ENCODE data around the gene LDHB. TPM values are rescaled to one million over a fixed set of nuclear protein-coding genes. Genes with fewer than 3 reads are reported as not detected.

LDHB gene
- polyA plus RNA-seq, 1 donor from 2014 or later, result 1,039 TPM

- no peak overlapping the region for H3K4me3 ChIP-seq (ENCODE audit: low read length)
- no peak overlapping the region for H3K9ac ChIP-seq (ENCODE audit: low read length)
- H3K27me3 ChIP-seq (ENCODE audit: insufficient read depth, low read depth, low read length), result no peaks in the 10 kb centered on the region
- no peaks in the 10 kb centered on the region for H4K20me1 ChIP-seq (ENCODE audit: insufficient read depth)
- H3K9me2 ChIP-seq (ENCODE audit: insufficient read depth, low read length), result no peaks in the 10 kb centered on the region
- no peaks in the 10 kb centered on the region for H3K36me3 ChIP-seq (ENCODE audit: insufficient read depth, low read length)
- H2AFZ ChIP-seq (ENCODE audit: low read depth, low read length), result no peak overlapping the region
- TF ChIP-seq POLR2AphosphoS5 (IDR thresholded peaks at IDR 0.05), result no peak
- no peak for TF ChIP-seq SMC3 (conservative IDR thresholded peaks at IDR 0.05; ENCODE audit: poor library complexity)
- H3F3A ChIP-seq (ENCODE audit: insufficient read depth, low read length, poor library complexity, severe bottlenecking), result no peaks in the 10 kb centered on the region
- H3K27ac ChIP-seq (ENCODE audit: low read length), result no peak overlapping the region
- no peaks in the 10 kb centered on the region for H3K9me3 ChIP-seq (ENCODE audit: low read length)
- H3K4me2 ChIP-seq (ENCODE audit: low read length), result no peak overlapping the region
- H3K79me2 ChIP-seq (replicated peaks; ENCODE audit: insufficient read depth, low read length), result no peaks in the 10 kb centered on the region
These were observed 14.5 kb upstream of the LDHB start for GRCh38 chr12:21672146-21672545.

DNA sequence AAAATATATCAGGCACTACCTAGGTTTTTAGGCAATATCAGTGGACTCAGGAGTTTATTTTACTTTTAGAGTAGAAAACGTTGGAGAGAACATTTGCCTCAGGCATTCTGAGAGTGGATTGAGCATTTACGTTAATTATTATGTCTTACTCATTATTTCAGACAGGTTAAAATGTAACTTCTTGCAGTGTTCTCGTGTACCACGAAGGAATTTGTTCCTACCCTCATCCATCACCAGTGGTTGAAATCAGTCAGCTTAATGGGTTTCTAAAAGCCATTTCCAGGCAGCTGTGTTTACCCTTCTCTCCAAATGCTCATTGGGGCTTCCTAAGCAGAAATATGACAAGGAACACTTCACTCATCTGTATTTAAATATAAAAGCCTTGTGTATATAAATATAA lies 9.1 kb upstream of the LDHB start:
- Histone ChIP-seq H3K9ac (ENCODE audit: low read length) (no peak overlapping the region), H2AFZ (ENCODE audit: low read depth, low read length) (no peak overlapping the region), H3K27ac (ENCODE audit: low read length) (no peak overlapping the region), H3K36me3 (ENCODE audit: insufficient read depth, low read length) (no peaks in the 10 kb centered on the region), H3F3A (ENCODE audit: insufficient read depth, low read length, poor library complexity, severe bottlenecking) (no peaks in the 10 kb centered on the region), H3K9me2 (ENCODE audit: insufficient read depth, low read length) (no peaks in the 10 kb centered on the region), H4K20me1 (ENCODE audit: insufficient read depth) (no peaks in the 10 kb centered on the region), H3K9me3 (ENCODE audit: low read length) (no peaks in the 10 kb centered on the region), H3K4me2 (ENCODE audit: low read length) (no peak overlapping the region), H3K79me2 (replicated peaks; ENCODE audit: insufficient read depth, low read length) (no peaks in the 10 kb centered on the region), H3K4me3 (ENCODE audit: low read length) (no peak overlapping the region), H3K27me3 (ENCODE audit: insufficient read depth, low read depth, low read length) (no peaks in the 10 kb centered on the region)
- TF ChIP-seq MXI1 (conservative IDR thresholded peaks at IDR 0.05; ENCODE audit: poor library complexity, severe bottlenecking) (no peak), TAF1 (IDR thresholded peaks at IDR 0.05; ENCODE audit: low read depth) (no peak), POLR2AphosphoS5 (IDR thresholded peaks at IDR 0.05) (no peak), SMC3 (conservative IDR thresholded peaks at IDR 0.05; ENCODE audit: poor library complexity) (no peak), EP300 (conservative IDR thresholded peaks at IDR 0.05; ENCODE audit: poor library complexity, severe bottlenecking) (no peak), RAD21 (conservative IDR thresholded peaks at IDR 0.05) (no peak), EZH2 (IDR thresholded peaks at IDR 0.05; ENCODE audit: borderline replicate concordance, insufficient read depth, low read length, poor library complexity, severe bottlenecking) (no peak), CTCF (IDR thresholded peaks at IDR 0.05; ENCODE audit: poor library complexity, severe bottlenecking) (no peak)
- TF ChIP-seq, protein P1, sequence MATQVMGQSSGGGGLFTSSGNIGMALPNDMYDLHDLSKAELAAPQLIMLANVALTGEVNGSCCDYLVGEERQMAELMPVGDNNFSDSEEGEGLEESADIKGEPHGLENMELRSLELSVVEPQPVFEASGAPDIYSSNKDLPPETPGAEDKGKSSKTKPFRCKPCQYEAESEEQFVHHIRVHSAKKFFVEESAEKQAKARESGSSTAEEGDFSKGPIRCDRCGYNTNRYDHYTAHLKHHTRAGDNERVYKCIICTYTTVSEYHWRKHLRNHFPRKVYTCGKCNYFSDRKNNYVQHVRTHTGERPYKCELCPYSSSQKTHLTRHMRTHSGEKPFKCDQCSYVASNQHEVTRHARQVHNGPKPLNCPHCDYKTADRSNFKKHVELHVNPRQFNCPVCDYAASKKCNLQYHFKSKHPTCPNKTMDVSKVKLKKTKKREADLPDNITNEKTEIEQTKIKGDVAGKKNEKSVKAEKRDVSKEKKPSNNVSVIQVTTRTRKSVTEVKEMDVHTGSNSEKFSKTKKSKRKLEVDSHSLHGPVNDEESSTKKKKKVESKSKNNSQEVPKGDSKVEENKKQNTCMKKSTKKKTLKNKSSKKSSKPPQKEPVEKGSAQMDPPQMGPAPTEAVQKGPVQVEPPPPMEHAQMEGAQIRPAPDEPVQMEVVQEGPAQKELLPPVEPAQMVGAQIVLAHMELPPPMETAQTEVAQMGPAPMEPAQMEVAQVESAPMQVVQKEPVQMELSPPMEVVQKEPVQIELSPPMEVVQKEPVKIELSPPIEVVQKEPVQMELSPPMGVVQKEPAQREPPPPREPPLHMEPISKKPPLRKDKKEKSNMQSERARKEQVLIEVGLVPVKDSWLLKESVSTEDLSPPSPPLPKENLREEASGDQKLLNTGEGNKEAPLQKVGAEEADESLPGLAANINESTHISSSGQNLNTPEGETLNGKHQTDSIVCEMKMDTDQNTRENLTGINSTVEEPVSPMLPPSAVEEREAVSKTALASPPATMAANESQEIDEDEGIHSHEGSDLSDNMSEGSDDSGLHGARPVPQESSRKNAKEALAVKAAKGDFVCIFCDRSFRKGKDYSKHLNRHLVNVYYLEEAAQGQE (IDR thresholded peaks at IDR 0.05; ENCODE audit: borderline replicate concordance), result no peak

DNA sequence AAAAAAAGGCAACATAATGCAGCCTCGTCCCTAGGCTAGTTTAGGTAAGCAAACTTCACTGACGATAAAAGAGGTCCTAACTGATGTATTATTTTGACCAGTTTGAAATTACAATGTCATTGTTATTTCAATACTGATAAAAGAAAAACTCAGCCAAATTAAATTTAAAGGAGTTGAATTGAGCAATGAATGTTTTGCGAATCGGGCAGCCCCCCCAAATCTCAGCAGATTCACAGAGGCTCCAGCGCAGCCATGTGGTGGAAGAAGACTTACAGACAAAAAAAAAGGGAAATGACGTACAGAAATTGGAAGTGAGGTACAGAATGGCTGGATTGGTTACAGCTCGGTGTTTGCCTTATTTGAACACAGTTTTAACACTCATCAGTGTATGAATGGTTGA lies 8.2 kb upstream of the LDHB start:
- H3K9me2 ChIP-seq (ENCODE audit: insufficient read depth, low read length), result no peaks in the 10 kb centered on the region

More for the DNA sequence above, 8.2 kb upstream of the LDHB start:
- Histone ChIP-seq H2AFZ (ENCODE audit: low read depth, low read length) (no peak overlapping the region), H3K27me3 (ENCODE audit: insufficient read depth, low read depth, low read length) (no peaks in the 10 kb centered on the region), H3K4me3 (ENCODE audit: low read length) (no peak overlapping the region), H3F3A (ENCODE audit: insufficient read depth, low read length, poor library complexity, severe bottlenecking) (no peaks in the 10 kb centered on the region), H3K79me2 (replicated peaks; ENCODE audit: insufficient read depth, low read length) (no peaks in the 10 kb centered on the region), H3K36me3 (ENCODE audit: insufficient read depth, low read length) (no peaks in the 10 kb centered on the region), H3K27ac (ENCODE audit: low read length) (no peak overlapping the region), H3K4me2 (ENCODE audit: low read length) (no peak overlapping the region), H3K9me3 (ENCODE audit: low read length) (no peaks in the 10 kb centered on the region), H4K20me1 (ENCODE audit: insufficient read depth) (no peaks in the 10 kb centered on the region), H3K9ac (ENCODE audit: low read length) (no peak overlapping the region)
- TF ChIP-seq RAD21 (conservative IDR thresholded peaks at IDR 0.05) (no peak), SMC3 (conservative IDR thresholded peaks at IDR 0.05; ENCODE audit: poor library complexity) (no peak), EP300 (conservative IDR thresholded peaks at IDR 0.05; ENCODE audit: poor library complexity, severe bottlenecking) (no peak), EZH2 (IDR thresholded peaks at IDR 0.05; ENCODE audit: borderline replicate concordance, insufficient read depth, low read length, poor library complexity, severe bottlenecking) (no peak), CTCF (IDR thresholded peaks at IDR 0.05; ENCODE audit: poor library complexity, severe bottlenecking) (no peak), TAF1 (IDR thresholded peaks at IDR 0.05; ENCODE audit: low read depth) (no peak), POLR2AphosphoS5 (IDR thresholded peaks at IDR 0.05) (no peak), MXI1 (conservative IDR thresholded peaks at IDR 0.05; ENCODE audit: poor library complexity, severe bottlenecking) (no peak)
- TF ChIP-seq, protein P1 (IDR thresholded peaks at IDR 0.05; ENCODE audit: borderline replicate concordance), result no peak
